Gastroesophageal sphincter (tissue), 4 donors: ENCODE data around the gene ACVR1B. TPM values are rescaled to one million over a fixed set of nuclear protein-coding genes. Genes with fewer than 3 reads are reported as not detected.
A peak's percentile ranks its signal among the peaks of the same experiment; 100 is the strongest.

Experiments
- ATAC-seq: fragments of 150-250 bp; one replicate; pipeline ENCODE4 v1.9.1; 2016; ENCODE audit warnings: mild to moderate bottlenecking, moderate library complexity
- H3K27ac ChIP-seq, 4 donors: fragments of 200-600 bp; sonication (generic) in 3 of 4; 1 replicate in 3 of 4; 2 replicates in 1 of 4; pipeline ENCODE4 v1.5.1; 2016 to 2019
- H3K27me3 ChIP-seq: fragments of 200-600 bp; sonication (generic); one replicate; pipeline ENCODE4 v1.5.1; 2019
- H3K36me3 ChIP-seq, 2 donors: fragments of 200-600 bp; sonication (generic); one replicate each; pipeline ENCODE4 v1.5.1; 2019; ENCODE audit warnings: control low read depth in 1 of 2
- H3K4me1 ChIP-seq, 3 donors: fragments of 200-600 bp; sonication (generic); 1 replicate in 2 of 3; 2 replicates in 1 of 3; pipeline ENCODE4 v1.5.1; 2016 to 2019; ENCODE audit warnings: control low read depth in 2 of 3
- H3K4me3 ChIP-seq, 2 donors: fragments of 200-600 bp; sonication (generic); one replicate each; pipeline ENCODE4 v1.5.1; 2019; ENCODE audit warnings: mild to moderate bottlenecking in 1 of 2, moderate library complexity in 1 of 2
- H3K9me3 ChIP-seq, 3 donors: fragments of 200-600 bp; sonication (generic); one replicate each; pipeline ENCODE4 v1.5.1; 2017 to 2019; ENCODE audit warnings: control low read depth in 2 of 3
- EP300 ChIP-seq: sonication (generic); formaldehyde crosslinking; IDR thresholded peaks from one replicate; pipeline ENCODE4 v1.6.1; 2017; ENCODE audit warnings: antibody characterized with exemption, mild to moderate bottlenecking
- POLR2A ChIP-seq, 2 donors: fragments of 450-650 bp; IDR thresholded peaks; one replicate each; pipeline ENCODE4 v1.6.1; 2017; ENCODE audit warnings: antibody characterized with exemption in 2 of 2, mild to moderate bottlenecking in 2 of 2, moderate library complexity in 1 of 2
- POLR2AphosphoS5 ChIP-seq: sonication (generic); formaldehyde crosslinking; IDR thresholded peaks from one replicate; pipeline ENCODE4 v1.6.1; 2017; ENCODE audit warnings: antibody characterized with exemption
- WGBS, 2 donors: methylation state at CpG; one replicate each; pipeline ENCODE4 v1.1.5; 2018; ENCODE audit warnings: low coverage in 1 of 2; 5-methylcytosine and 5-hydroxymethylcytosine counted together
- total RNA-seq, 4 donors: library from RNA; depleted of rRNA; stranded (reverse); fragments of >200 nt; gene quantifications; one replicate each; pipeline ENCODE4 v1.1.0, GENCODE V29; 2016
- TF ChIP-seq, protein P1 (sequence below), 4 experiments: fragments of 200-600 bp in 2 of 4; fragments of 450-650 bp in 2 of 4; sonication (generic) in 1 of 4; IDR thresholded peaks; one replicate each; pipeline ENCODE4 v1.5.1; 2017 to 2019; ENCODE audit warnings: antibody characterized with exemption in 4 of 4, mild to moderate bottlenecking in 2 of 4, moderate library complexity in 2 of 4

The ACVR1B gene
- total RNA-seq, 4 donors from 2014 or later: 6.5 to 17.9 (median 10.5) TPM

DNA sequence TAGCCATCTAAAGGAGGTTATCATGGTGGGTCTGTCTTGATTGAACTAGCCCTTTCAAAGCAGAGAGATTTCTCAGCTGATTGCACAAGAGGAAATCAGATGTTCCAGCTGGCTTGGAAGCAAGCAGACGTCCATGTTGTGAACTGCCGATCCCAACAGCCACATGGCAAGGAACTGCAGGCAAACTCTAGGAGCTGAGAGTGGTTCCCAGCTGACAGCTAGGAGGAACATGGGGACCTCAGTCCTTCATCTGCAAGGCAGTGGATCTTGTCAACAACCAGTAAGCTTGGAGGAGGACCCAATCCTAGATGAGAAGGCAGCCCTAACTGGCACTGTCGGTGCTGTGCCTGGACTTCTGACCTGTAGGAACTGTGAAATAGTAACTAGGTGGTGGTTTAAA, 7.7 kb downstream of the ACVR1B start:
- H3K4me1 ChIP-seq: peaks cover 15 to 76% (median 19%) of the 10 kb centered on the region in 3 donors
- H3K9me3 ChIP-seq: no peaks in the 10 kb centered on the region
- no peaks in the 10 kb centered on the region for H3K27me3 ChIP-seq
- peak overlapping the region in 2 of 4 donors; percentile 32 to 37 for H3K27ac ChIP-seq
- ATAC-seq: peak; percentile 51
- TF ChIP-seq POLR2A (IDR thresholded peaks at IDR 0.05): no peak
- peaks cover 0 to 4% of the 10 kb centered on the region in 2 donors for H3K36me3 ChIP-seq
- WGBS, 2 donors: 40 to 52% methylated on average over 1 to 3 of the region's 3 CpGs
- no peak overlapping the region for H3K4me3 ChIP-seq

DNA sequence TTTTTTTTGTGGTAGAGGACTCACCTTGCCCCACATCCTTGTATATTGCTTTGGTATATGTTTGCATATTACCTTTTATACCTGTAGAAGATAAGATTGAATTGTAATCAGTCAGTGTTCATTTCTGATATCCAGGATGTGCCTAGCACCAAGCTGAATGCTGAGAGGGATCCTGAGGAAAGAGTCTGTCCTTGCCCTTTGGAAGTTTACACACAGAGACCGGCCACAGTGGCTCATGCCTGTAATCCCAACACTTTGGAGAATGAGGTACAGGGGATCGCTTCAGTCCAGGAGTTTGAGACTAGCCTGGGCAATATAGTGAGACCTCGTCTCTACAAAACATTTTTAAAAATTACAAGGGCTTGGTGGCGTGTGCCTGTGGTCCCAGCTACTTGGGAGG, 8.4 kb downstream of the ACVR1B start:
- ATAC-seq: no peak
- H3K9me3 ChIP-seq: no peaks in the 10 kb centered on the region
- peaks cover 0 to 4% of the 10 kb centered on the region in 2 donors for H3K36me3 ChIP-seq
- peaks cover 10 to 69% (median 13%) of the 10 kb centered on the region in 3 donors for H3K4me1 ChIP-seq
- TF ChIP-seq, protein P1, sequence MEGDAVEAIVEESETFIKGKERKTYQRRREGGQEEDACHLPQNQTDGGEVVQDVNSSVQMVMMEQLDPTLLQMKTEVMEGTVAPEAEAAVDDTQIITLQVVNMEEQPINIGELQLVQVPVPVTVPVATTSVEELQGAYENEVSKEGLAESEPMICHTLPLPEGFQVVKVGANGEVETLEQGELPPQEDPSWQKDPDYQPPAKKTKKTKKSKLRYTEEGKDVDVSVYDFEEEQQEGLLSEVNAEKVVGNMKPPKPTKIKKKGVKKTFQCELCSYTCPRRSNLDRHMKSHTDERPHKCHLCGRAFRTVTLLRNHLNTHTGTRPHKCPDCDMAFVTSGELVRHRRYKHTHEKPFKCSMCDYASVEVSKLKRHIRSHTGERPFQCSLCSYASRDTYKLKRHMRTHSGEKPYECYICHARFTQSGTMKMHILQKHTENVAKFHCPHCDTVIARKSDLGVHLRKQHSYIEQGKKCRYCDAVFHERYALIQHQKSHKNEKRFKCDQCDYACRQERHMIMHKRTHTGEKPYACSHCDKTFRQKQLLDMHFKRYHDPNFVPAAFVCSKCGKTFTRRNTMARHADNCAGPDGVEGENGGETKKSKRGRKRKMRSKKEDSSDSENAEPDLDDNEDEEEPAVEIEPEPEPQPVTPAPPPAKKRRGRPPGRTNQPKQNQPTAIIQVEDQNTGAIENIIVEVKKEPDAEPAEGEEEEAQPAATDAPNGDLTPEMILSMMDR (IDR thresholded peaks at IDR 0.05): no peak
- H3K27ac ChIP-seq: no peak overlapping the region
- H3K27me3 ChIP-seq: no peaks in the 10 kb centered on the region
- H3K4me3 ChIP-seq: no peak overlapping the region
- 89 to 93% methylated on average over 3 of the region's 4 CpGs for WGBS, 2 donors

DNA sequence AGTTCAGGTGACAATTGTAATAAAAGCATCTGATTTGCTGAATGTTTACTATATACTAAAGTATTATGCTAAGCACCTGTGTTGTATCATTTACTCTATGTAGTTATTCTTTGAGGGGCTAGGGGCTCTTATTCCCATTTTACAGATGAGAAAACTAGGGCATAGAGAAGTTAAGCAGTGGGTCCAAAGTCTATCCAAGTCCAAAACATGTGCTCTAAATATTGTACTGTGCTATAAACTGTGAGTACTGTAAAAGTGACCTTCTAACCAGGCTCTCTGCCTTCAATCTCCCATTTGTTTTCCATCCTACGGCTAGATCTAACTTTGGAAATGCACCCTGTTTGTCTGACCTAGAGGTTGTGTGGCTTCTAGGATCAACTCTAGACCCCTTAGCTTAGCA, 9.0 kb downstream of the ACVR1B start:
- H3K9me3 ChIP-seq: no peaks in the 10 kb centered on the region
- peaks cover 0 to 4% of the 10 kb centered on the region in 2 donors for H3K36me3 ChIP-seq
- peaks cover 9 to 64% (median 10%) of the 10 kb centered on the region in 3 donors for H3K4me1 ChIP-seq
- no peaks in the 10 kb centered on the region for H3K27me3 ChIP-seq
- TF ChIP-seq EP300 (no peak), POLR2A (IDR thresholded peaks at IDR 0.05) (no peak), POLR2AphosphoS5 (no peak)
- TF ChIP-seq, protein P1 (IDR thresholded peaks at IDR 0.05): no peak
- ATAC-seq: no peak
- H3K27ac ChIP-seq: no peak overlapping the region
- 73 to 88% methylated on average over 1 of the region's 1 CpG for WGBS, 2 donors
- H3K4me3 ChIP-seq: no peak overlapping the region

DNA sequence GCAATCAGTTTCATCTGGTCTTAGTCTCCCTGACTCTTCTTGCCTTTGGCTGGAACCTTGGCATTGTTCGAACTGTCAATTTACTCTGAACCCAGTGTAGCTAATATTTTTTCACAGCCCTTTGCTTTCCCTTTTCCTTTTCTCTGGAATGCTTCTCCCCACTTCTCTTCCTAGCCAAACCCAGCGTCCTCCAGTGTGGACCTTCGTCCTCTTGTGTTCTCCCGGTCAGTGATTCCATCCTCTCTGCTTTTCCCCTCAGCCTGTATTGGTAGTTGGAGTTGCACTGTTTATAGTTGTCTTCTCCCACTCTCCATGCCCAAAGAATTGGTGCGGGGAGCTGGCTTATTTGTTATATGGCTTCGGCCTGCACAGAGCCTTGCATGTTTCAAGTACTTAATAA, 9.4 kb downstream of the ACVR1B start:
- TF ChIP-seq POLR2A (IDR thresholded peaks at IDR 0.05) (no peak), EP300 (no peak), POLR2AphosphoS5 (no peak)
- TF ChIP-seq, protein P1 (IDR thresholded peaks at IDR 0.05): no peak
- peaks cover 7 to 60% (median 9%) of the 10 kb centered on the region in 3 donors for H3K4me1 ChIP-seq
- H3K27ac ChIP-seq: no peak overlapping the region

DNA sequence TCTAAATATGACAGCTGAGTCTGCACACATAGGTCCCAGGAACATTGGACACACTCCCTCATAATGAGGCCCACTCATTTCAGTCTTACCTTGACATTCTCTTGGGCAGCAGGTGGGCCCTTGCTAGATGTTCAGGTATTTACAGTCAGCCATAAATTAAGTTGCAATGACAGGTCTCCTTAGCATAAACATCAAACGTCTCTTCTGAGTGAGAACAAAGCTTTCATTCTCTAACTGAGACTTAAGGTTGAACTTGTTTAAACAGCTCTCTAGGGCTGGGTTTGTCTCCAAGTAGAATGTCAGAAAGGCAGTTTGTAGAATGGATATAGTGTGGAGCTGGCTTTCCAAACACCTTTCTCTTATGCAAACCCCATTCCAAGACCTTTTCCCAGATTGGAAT, 10.3 kb downstream of the ACVR1B start:
- no peaks in the 10 kb centered on the region for H3K9me3 ChIP-seq
- peaks cover 5 to 51% (median 9%) of the 10 kb centered on the region in 3 donors for H3K4me1 ChIP-seq
- TF ChIP-seq, protein P1 (IDR thresholded peaks at IDR 0.05): no peak
- TF ChIP-seq EP300 (no peak), POLR2AphosphoS5 (no peak), POLR2A (IDR thresholded peaks at IDR 0.05) (no peak)
- peaks cover 0 to 4% of the 10 kb centered on the region in 2 donors for H3K36me3 ChIP-seq
- no peak overlapping the region for H3K4me3 ChIP-seq
- H3K27me3 ChIP-seq: no peaks in the 10 kb centered on the region
- no peak for ATAC-seq
- 0% methylated on average over 1 of the region's 1 CpG for WGBS, 2 donors
- H3K27ac ChIP-seq: no peak overlapping the region

More for the DNA sequence above, 9.4 kb downstream of the ACVR1B start:
- Histone ChIP-seq H3K36me3 (peaks cover 0 to 4% of the 10 kb centered on the region in 2 donors), H3K27me3 (no peaks in the 10 kb centered on the region), H3K9me3 (no peaks in the 10 kb centered on the region), H3K4me3 (no peak overlapping the region)
- 87 to 95% methylated on average over 5 to 6 of the region's 6 CpGs for WGBS, 2 donors
- no peak for ATAC-seq
